Right atrium auricular region (tissue), 2 donors: ENCODE measurements around the gene CMSS1. TPM values are rescaled to one million over a fixed set of nuclear protein-coding genes. Genes with fewer than 3 reads are reported as not detected.

Source experiments
- DNase-seq: peaks from one replicate; pipeline ENCODE4 v3.0.0-alpha.2; 2019; ENCODE audit warnings: low spot score
- H3K27ac ChIP-seq, 2 donors: fragments of 200-600 bp; sonication (generic); 1 replicate in 1 of 2; 2 replicates in 1 of 2; pipeline ENCODE4 v1.5.1; 2016 to 2019
- H3K27me3 ChIP-seq, 2 donors: fragments of 200-600 bp; sonication (generic); one replicate each; pipeline versions ENCODE4 v1.5.1 to v1.6.0; 2017 to 2019
- H3K36me3 ChIP-seq: fragments of 200-600 bp; sonication (generic); one replicate; pipeline ENCODE4 v1.5.1; 2016
- H3K4me1 ChIP-seq, 2 donors: fragments of 200-600 bp; sonication (generic); one replicate each; pipeline versions ENCODE4 v1.5.1 to v1.6.0; 2017 to 2019
- H3K4me3 ChIP-seq, 2 donors: fragments of 200-600 bp; sonication (generic); 1 replicate in 1 of 2; 2 replicates in 1 of 2; pipeline ENCODE4 v1.5.1; 2017 to 2019; ENCODE audit warnings: mild to moderate bottlenecking in 1 of 2, moderate library complexity in 1 of 2
- H3K9me3 ChIP-seq, 2 donors: fragments of 200-600 bp; sonication (generic); one replicate each; pipeline ENCODE4 v1.5.1; 2019
- total RNA-seq, 2 donors: library from RNA; depleted of rRNA; stranded (reverse); fragments of >200 nt; gene quantifications; one replicate each; pipeline ENCODE4 v1.1.0, GENCODE V29; 2016
- TF ChIP-seq, protein P1 (sequence below), 2 donors: fragments of 200-600 bp; sonication (generic); IDR thresholded peaks; one replicate each; pipeline ENCODE4 v1.5.1; 2019; ENCODE audit warnings: antibody characterized with exemption in 2 of 2

Gene CMSS1
- total RNA-seq, 2 donors from 2014 or later: 5.7 to 17.7 TPM

DNA sequence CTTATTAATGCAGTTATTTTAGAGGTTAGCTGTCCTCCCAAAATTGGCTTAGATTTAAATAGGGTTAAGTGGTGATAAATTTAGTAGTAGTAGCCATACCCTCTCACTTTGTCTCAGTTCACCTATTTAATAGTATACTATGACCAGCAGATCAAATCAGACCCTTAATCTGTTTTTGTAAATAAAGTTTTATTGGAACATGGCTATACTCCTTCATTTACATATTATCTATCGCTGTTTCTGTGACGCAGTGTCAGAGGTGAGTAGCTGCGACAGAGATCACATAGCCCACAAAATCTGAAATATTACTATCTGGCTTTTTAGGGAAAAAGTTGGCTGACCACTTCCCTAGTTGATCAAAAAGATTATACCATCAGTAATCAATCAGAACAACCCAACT, 183.4 kb downstream of the CMSS1 start:
- Histone ChIP-seq H3K4me1 (peaks cover 0 to 29% of the 10 kb centered on the region in 2 donors), H3K27me3 (no peaks in the 10 kb centered on the region), H3K9me3 (no peaks in the 10 kb centered on the region), H3K36me3 (no peaks in the 10 kb centered on the region), H3K4me3 (no peak overlapping the region), H3K27ac (no peak overlapping the region)
- DNase-seq: no peak
- TF ChIP-seq, protein P1, sequence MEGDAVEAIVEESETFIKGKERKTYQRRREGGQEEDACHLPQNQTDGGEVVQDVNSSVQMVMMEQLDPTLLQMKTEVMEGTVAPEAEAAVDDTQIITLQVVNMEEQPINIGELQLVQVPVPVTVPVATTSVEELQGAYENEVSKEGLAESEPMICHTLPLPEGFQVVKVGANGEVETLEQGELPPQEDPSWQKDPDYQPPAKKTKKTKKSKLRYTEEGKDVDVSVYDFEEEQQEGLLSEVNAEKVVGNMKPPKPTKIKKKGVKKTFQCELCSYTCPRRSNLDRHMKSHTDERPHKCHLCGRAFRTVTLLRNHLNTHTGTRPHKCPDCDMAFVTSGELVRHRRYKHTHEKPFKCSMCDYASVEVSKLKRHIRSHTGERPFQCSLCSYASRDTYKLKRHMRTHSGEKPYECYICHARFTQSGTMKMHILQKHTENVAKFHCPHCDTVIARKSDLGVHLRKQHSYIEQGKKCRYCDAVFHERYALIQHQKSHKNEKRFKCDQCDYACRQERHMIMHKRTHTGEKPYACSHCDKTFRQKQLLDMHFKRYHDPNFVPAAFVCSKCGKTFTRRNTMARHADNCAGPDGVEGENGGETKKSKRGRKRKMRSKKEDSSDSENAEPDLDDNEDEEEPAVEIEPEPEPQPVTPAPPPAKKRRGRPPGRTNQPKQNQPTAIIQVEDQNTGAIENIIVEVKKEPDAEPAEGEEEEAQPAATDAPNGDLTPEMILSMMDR (IDR thresholded peaks at IDR 0.05): no peak

DNA sequence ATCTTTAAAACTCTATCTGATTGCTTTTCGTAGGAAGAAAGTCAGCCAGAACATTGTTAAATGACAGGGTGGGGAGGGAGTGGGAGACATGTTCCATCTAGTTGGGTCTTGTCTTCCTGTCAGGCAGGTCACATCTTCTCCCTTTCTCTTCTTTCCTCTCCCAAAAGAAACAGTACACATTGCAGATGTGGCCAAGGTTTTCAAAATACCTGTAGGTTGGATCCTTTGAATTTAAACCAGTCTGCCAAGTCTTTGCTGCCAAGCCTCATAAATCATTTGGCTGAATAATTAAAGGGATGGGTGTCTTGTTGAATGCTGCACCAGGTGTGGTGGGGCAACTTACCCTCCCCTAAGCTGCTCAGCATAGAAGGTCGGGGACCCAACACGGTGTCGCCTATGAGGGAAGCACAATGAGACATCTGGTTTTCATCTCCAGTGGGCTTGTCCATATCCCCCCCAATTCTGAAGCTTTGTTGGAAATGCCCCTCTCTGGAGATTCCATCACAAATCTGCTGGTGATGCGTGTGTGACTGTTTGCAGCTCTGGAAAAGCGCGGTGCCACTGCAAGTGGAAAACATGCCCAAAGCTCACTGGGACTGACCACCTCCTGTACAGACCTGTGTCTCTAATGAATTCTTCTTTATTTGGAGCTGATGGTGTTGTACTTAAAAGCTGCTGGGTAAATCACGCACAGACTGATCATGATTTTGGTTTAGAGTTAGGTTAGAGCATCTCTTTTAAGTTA, 184.0 kb downstream of the CMSS1 start:
- no peaks in the 10 kb centered on the region for H3K9me3 ChIP-seq
- H3K36me3 ChIP-seq: no peaks in the 10 kb centered on the region
- no peak for DNase-seq
- H3K4me1 ChIP-seq: peaks cover 0 to 36% of the 10 kb centered on the region in 2 donors
- H3K27me3 ChIP-seq: no peaks in the 10 kb centered on the region
- peak overlapping the region in 1 of 2 donors; percentile 74 for H3K27ac ChIP-seq
- no peak overlapping the region for H3K4me3 ChIP-seq
- TF ChIP-seq, protein P1 (IDR thresholded peaks at IDR 0.05): no peak

DNA sequence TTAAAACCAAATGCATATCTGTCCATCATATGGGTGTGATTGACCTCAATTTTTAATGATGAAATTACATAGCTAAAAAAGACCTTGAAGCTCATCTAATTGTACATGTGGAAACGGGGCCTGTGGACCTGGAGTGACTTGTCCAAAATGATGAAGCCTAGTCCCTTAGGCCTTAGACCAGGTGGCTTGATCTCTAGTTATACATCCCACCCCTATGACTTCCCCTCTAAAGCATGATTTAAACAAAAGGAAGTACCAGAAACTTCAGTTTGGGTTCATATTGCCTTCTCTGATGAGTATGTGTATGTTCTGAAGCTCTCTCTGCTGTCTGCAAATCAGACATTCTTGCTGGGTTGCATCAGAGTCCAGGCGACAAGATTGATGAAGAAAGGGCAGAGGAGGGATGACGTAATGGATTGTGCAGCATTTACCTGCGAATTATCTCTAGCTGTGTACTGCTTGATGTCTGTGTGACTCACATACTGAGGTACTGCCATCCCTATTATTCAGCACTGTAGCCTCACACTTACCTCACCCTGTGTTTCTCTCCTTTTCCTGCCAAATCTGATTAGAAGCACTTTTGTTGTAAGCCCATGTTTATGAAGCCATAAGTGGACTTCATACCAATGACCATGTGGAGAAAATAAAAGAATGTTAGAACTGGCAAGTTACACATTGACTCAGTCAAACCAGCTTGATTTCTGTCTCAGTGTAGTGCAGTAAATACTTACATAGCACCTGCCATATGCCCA, 185.1 kb downstream of the CMSS1 start:
- no peaks in the 10 kb centered on the region for H3K36me3 ChIP-seq
- TF ChIP-seq, protein P1 (IDR thresholded peaks at IDR 0.05): no peak
- no peak for DNase-seq
- no peak overlapping the region for H3K4me3 ChIP-seq
- peak overlapping the region; percentile 35 to 74 for H3K27ac ChIP-seq
- peaks cover 0 to 46% of the 10 kb centered on the region in 2 donors for H3K4me1 ChIP-seq
- no peaks in the 10 kb centered on the region for H3K27me3 ChIP-seq
- H3K9me3 ChIP-seq: no peaks in the 10 kb centered on the region

DNA sequence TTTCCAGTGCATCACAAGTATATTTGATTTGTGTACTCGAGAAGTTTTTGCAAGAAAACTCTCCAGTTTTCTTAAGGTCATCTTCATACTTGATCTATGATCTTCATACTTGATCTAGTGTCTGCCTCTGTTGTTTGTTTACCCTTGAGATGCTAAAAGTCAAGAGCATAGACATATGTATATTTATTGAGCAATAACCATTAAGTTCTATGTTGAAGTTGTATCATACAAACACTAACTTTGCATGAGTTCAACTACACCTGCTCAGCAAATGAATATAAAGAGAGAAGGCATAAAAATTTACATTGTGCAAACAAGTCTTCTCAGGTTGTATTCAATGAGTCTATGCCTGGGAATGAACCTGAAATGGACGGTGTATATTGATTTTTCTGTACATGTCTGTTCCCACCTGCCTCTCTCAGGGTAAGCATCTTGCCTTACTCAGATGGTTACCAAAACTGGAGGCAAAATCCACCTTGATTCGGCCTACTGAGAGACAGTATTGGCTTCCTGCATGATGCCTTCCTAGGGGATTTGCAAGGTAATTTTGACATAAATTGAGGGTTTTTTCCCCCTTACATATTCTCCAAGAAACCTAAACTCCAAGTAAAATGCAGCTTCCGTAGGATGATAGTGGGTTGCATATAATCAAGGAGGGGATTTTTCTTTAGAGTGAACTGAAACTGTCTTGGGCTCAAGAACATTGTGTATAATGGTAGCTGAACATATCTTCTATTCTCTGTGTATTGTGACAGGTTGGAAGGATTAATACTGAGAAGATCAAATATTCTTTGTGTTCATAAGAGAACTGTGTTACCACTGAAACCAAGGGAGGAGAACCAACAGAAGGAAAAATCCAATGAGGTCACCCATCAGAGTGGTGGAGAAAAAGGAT, 186.2 kb downstream of the CMSS1 start:
- TF ChIP-seq, protein P1 (IDR thresholded peaks at IDR 0.05): no peak
- H3K27ac ChIP-seq: no peak overlapping the region
- H3K9me3 ChIP-seq: no peaks in the 10 kb centered on the region
- DNase-seq: no peak
- no peaks in the 10 kb centered on the region for H3K27me3 ChIP-seq
- H3K4me3 ChIP-seq: no peak overlapping the region
- peaks cover 0 to 57% of the 10 kb centered on the region in 2 donors for H3K4me1 ChIP-seq
- H3K36me3 ChIP-seq: no peaks in the 10 kb centered on the region

DNA sequence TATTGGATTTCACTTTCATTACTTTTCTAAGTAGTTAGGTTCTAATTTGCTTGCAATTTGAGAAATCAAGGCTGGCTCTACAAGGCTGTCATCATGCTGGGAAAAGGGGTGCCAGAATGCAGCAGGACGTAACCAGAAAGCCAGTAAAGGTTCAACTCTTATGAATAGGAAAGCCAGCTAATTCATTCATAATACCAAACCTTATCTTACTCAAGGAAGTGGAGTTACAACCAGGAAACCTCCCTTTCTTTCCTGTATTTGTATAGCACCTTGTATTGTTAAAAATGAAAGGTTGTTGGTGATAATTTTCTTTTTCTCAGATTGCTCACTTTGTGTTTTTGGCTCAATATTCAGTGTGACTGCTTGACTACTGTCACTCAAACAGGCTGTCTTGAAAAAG, 187.3 kb downstream of the CMSS1 start:
- peaks cover 0 to 68% of the 10 kb centered on the region in 2 donors for H3K4me1 ChIP-seq

More for the DNA sequence above, 187.3 kb downstream of the CMSS1 start:
- no peaks in the 10 kb centered on the region for H3K9me3 ChIP-seq
- DNase-seq: no peak
- H3K36me3 ChIP-seq: no peaks in the 10 kb centered on the region
- H3K4me3 ChIP-seq: no peak overlapping the region
- H3K27ac ChIP-seq: peak overlapping the region in 1 of 2 donors; percentile 41
- no peaks in the 10 kb centered on the region for H3K27me3 ChIP-seq
- TF ChIP-seq, protein P1 (IDR thresholded peaks at IDR 0.05): no peak
